ENCODE measurements around the gene OXGR1. TPM values are rescaled to one million over a fixed set of nuclear protein-coding genes. Genes with fewer than 3 reads are reported as not detected.

OXGR1 gene
- total RNA-seq, 4 donors from 2014 or later = 3.8 to 19.5 (median 8.7) TPM

DNA sequence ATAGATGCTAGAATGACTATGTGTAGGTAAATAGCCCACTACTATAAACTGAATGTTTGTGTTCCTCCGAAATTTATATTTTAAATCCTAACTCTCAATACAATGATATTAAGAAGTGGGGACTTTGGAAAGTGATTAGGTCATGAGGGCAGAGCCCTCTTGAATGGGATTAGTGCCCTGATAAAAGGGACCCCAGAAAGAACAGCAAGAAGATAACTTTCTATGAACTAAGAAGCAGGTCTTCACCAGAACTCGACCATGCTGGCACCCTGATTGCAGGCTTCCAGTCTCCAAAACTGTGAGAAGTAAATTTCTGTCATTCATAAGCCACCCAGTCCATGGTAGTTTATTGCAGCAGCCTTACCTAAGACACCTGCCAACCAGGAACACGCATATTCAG is 33.9 kb downstream of the OXGR1 start:
- DNase-seq (ENCODE audit: low spot score in 2 of 2) = no peak
- Histone ChIP-seq H3K9me3 (no peaks in the 10 kb centered on the region), H3K27ac (no peak overlapping the region), H3K36me3 (no peaks in the 10 kb centered on the region), H3K4me1 (no peaks in the 10 kb centered on the region), H3K27me3 (no peaks in the 10 kb centered on the region), H3K4me3 (no peak overlapping the region)
- TF ChIP-seq POLR2A (IDR thresholded peaks at IDR 0.05) (no peak), POLR2AphosphoS5 (IDR thresholded peaks at IDR 0.05) (no peak), EP300 (IDR thresholded peaks at IDR 0.05) (no peak)
- TF ChIP-seq, protein P1, sequence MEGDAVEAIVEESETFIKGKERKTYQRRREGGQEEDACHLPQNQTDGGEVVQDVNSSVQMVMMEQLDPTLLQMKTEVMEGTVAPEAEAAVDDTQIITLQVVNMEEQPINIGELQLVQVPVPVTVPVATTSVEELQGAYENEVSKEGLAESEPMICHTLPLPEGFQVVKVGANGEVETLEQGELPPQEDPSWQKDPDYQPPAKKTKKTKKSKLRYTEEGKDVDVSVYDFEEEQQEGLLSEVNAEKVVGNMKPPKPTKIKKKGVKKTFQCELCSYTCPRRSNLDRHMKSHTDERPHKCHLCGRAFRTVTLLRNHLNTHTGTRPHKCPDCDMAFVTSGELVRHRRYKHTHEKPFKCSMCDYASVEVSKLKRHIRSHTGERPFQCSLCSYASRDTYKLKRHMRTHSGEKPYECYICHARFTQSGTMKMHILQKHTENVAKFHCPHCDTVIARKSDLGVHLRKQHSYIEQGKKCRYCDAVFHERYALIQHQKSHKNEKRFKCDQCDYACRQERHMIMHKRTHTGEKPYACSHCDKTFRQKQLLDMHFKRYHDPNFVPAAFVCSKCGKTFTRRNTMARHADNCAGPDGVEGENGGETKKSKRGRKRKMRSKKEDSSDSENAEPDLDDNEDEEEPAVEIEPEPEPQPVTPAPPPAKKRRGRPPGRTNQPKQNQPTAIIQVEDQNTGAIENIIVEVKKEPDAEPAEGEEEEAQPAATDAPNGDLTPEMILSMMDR (IDR thresholded peaks at IDR 0.05) = no peak
- 80% methylated on average over 3 of the region's 3 CpGs for WGBS

DNA sequence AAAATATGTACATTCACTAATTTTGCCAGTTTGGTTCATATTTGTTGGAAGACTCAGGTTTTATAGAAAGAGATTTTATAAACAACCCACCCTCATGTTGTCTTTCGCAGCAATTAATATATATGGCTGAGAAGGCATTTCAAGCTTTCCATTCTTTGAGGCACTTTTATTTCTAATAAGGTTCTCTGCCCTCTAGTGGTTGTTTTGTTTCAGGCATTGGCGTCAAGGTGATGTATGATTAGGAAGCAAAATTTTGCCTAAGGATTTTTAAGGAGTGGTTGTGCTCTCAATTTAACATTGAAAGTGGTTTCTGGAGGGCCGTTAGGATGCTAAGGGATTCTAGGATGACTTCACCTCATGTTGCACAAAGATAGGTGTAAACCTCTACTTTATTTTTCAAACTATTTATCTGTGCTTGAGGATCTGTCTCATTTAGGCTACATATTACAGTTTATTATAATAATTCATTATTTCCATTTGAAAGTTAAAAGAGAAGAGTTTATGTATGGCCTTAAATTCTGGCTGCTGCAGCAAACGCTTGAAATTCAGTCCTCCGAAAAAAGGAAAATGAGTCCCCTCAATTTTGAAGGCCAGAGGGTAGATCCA is 35.9 kb downstream of the OXGR1 start:
- no peaks in the 10 kb centered on the region for H3K36me3 ChIP-seq
- H3K9me3 ChIP-seq = no peaks in the 10 kb centered on the region
- H3K27ac ChIP-seq = no peak overlapping the region
- TF ChIP-seq, protein P1 (IDR thresholded peaks at IDR 0.05) = peak; percentile 35 to 61
- TF ChIP-seq POLR2A (IDR thresholded peaks at IDR 0.05) = no peak
- no peak for DNase-seq (ENCODE audit: low spot score in 2 of 2)
- no peak overlapping the region for H3K4me3 ChIP-seq
- H3K4me1 ChIP-seq = no peaks in the 10 kb centered on the region
- 45% methylated on average over 5 of the region's 5 CpGs for WGBS
- H3K27me3 ChIP-seq = no peaks in the 10 kb centered on the region

DNA sequence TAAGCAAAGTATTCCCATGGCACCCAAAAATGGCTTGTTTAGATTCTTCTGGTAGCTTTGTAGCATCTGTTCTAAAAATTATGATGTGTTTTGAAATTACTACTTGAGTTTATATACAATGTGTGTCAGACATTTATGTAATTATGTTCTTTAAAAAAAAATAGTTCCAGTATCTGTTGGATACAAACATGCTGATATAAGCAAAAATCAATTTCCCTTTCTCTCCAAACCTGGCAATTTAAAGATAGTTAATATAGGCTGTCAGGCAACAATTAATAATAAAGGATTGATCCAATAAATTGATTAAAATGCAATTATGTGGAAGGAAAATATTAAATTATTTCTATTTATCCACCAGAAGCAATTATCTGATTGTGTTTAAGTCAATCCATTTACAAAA is 41.7 kb downstream of the OXGR1 start:
- Histone ChIP-seq H3K27me3 (no peaks in the 10 kb centered on the region), H3K27ac (no peak overlapping the region), H3K4me3 (no peak overlapping the region), H3K36me3 (no peaks in the 10 kb centered on the region), H3K9me3 (no peaks in the 10 kb centered on the region), H3K4me1 (no peaks in the 10 kb centered on the region)
- TF ChIP-seq EP300 (IDR thresholded peaks at IDR 0.05) = no peak
- no peak for TF ChIP-seq POLR2A (IDR thresholded peaks at IDR 0.05)
- no peak for TF ChIP-seq POLR2AphosphoS5 (IDR thresholded peaks at IDR 0.05)
- TF ChIP-seq, protein P1 (IDR thresholded peaks at IDR 0.05) = no peak
- DNase-seq (ENCODE audit: low spot score in 2 of 2) = no peak

DNA sequence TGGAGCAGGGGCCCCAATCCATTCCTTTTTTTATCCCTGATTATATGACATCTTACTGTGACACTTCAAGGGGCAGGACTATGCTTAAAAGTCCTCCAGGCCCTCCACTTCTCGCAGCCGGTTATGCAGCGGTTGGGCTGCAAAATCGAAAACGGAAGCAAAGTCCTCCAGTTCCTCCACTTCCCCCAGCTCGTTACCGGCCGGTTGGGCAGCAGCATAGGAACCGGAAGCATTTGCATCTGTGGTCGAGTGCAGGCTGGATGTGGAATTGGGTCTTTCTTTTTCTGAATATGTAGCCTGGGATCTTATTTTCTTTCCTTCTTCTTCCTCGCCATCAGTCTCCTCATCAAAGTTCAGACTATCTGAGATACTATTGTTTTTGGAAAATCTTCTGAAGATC is 46.1 kb downstream of the OXGR1 start:
- H3K4me3 ChIP-seq = no peak overlapping the region
- WGBS = 90% methylated on average over 11 of the region's 11 CpGs
- no peaks in the 10 kb centered on the region for H3K27me3 ChIP-seq
- H3K9me3 ChIP-seq = no peaks in the 10 kb centered on the region
- H3K36me3 ChIP-seq = no peaks in the 10 kb centered on the region
- no peak overlapping the region for H3K27ac ChIP-seq
- no peak for TF ChIP-seq POLR2A (IDR thresholded peaks at IDR 0.05)
- TF ChIP-seq POLR2AphosphoS5 (IDR thresholded peaks at IDR 0.05) = no peak
- TF ChIP-seq EP300 (IDR thresholded peaks at IDR 0.05) = no peak
- TF ChIP-seq, protein P1 (IDR thresholded peaks at IDR 0.05) = no peak
- DNase-seq (ENCODE audit: low spot score in 2 of 2) = no peak
- no peaks in the 10 kb centered on the region for H3K4me1 ChIP-seq

DNA sequence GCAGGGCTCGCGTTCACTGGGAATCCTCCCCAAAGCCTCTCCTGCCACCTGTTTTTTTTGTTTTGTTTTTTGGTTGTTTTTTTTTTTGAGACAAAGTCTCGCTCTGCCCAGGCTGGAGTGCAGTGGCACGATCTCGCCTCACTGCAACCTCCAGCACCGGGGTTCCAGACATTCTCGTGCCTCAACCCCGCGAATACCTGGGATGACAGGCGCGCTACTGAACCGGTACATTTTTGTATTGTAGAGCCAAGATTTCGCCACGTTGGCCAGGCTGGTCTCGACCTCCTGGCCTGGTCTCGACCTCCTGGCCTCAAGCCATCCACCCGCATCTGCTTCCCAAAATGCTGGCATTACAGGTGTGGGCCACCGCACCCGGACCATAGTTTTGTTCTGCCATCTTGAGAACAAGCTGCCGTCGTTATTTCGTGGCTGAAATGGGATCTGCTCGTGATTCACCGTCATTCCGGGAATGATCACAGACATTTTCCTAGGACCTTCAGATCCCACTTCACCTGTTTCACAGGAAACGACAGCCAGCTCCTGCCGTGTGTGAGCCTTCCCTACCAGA is 46.8 kb downstream of the OXGR1 start:
- Histone ChIP-seq H3K4me1 (no peaks in the 10 kb centered on the region), H3K27me3 (no peaks in the 10 kb centered on the region), H3K4me3 (no peak overlapping the region), H3K36me3 (no peaks in the 10 kb centered on the region), H3K9me3 (no peaks in the 10 kb centered on the region), H3K27ac (no peak overlapping the region)
- WGBS = 94% methylated on average over 27 of the region's 27 CpGs
- no peak for DNase-seq (ENCODE audit: low spot score in 2 of 2)
- TF ChIP-seq, protein P1 (IDR thresholded peaks at IDR 0.05) = no peak
- no peak for TF ChIP-seq POLR2AphosphoS5 (IDR thresholded peaks at IDR 0.05)
- TF ChIP-seq EP300 (IDR thresholded peaks at IDR 0.05) = no peak

Data from suprapubic skin (tissue), 4 donors.